Mesenchymal stem cell (in vitro differentiated cells and primary cell): ENCODE data around the gene ZBTB25.

Experiments
- DNase-seq: peaks from one replicate; pipeline ENCODE4 v3.0.0-alpha.2; 2013
- H2AFZ ChIP-seq: one replicate; pipeline ENCODE4 v1.6.1; 2013; ENCODE audit warnings: low read depth, mild to moderate bottlenecking, control low read depth, inconsistent platforms, low read length, moderate library complexity
- H2AK5ac ChIP-seq: 2 replicates; pipeline ENCODE4 v1.6.1; 2013; ENCODE audit warnings: low read length, moderate library complexity, mild to moderate bottlenecking, inconsistent platforms; ENCODE audit not compliant: severe bottlenecking
- H2BK120ac ChIP-seq: one replicate; pipeline ENCODE4 v1.6.1; 2013; ENCODE audit warnings: low read depth, mild to moderate bottlenecking, inconsistent platforms, low read length, moderate library complexity
- H2BK12ac ChIP-seq, 2 experiments: one replicate each; pipeline ENCODE4 v1.6.1; 2013; ENCODE audit warnings: inconsistent platforms in 2 of 2, low read length in 2 of 2, mild to moderate bottlenecking in 2 of 2, moderate library complexity in 2 of 2, control low read depth in 1 of 2
- H2BK15ac ChIP-seq: one replicate; pipeline ENCODE4 v1.6.1; 2013; ENCODE audit warnings: mild to moderate bottlenecking, low read depth, inconsistent platforms; ENCODE audit not compliant: poor library complexity, severe bottlenecking
- H2BK5ac ChIP-seq: 2 replicates; pipeline ENCODE4 v1.6.1; 2013; ENCODE audit warnings: low read depth, mild to moderate bottlenecking, low read length, control low read depth, inconsistent platforms; ENCODE audit not compliant: poor library complexity, severe bottlenecking
- H3K14ac ChIP-seq, 2 experiments: one replicate each; pipeline ENCODE4 v1.6.1; 2013; ENCODE audit warnings: inconsistent platforms in 2 of 2, low read length in 2 of 2, control low read depth in 1 of 2, mild to moderate bottlenecking in 1 of 2, moderate library complexity in 1 of 2
- H3K18ac ChIP-seq, 2 experiments: one replicate each; pipeline ENCODE4 v1.6.1; 2013; ENCODE audit warnings: inconsistent platforms in 2 of 2, low read length in 2 of 2, control low read depth in 1 of 2, low read depth in 1 of 2, mild to moderate bottlenecking in 1 of 2
- H3K23ac ChIP-seq, 2 experiments: one replicate each; pipeline ENCODE4 v1.6.1; 2013; ENCODE audit warnings: inconsistent platforms in 2 of 2, low read length in 2 of 2, mild to moderate bottlenecking in 2 of 2, moderate library complexity in 2 of 2, control low read depth in 1 of 2
- H3K27ac ChIP-seq: 2 replicates; pipeline ENCODE4 v1.5.1; 2013; ENCODE audit warnings: mild to moderate bottlenecking, moderate library complexity, low read length, control low read depth, inconsistent platforms; ENCODE audit not compliant: poor library complexity, severe bottlenecking
- H3K27me3 ChIP-seq, 2 experiments: 2 replicates each; pipeline versions ENCODE4 v1.6.1 to v1.7.0; 2013; ENCODE audit warnings: low read length in 2 of 2, mild to moderate bottlenecking in 2 of 2, moderate library complexity in 2 of 2, control low read depth in 1 of 2, inconsistent platforms in 1 of 2; ENCODE audit not compliant: control insufficient read depth in 1 of 2, insufficient read depth in 1 of 2
- H3K36me3 ChIP-seq, 2 experiments: 2 replicates each; pipeline versions ENCODE4 v1.6.1 to v1.7.0; 2013; ENCODE audit warnings: low read length in 2 of 2, control low read depth in 1 of 2, inconsistent platforms in 1 of 2, low read depth in 1 of 2, mild to moderate bottlenecking in 1 of 2; ENCODE audit not compliant: insufficient read depth in 2 of 2, control insufficient read depth in 1 of 2
- H3K4ac ChIP-seq, 2 experiments: one replicate each; pipeline ENCODE4 v1.6.1; 2013; ENCODE audit warnings: inconsistent platforms in 2 of 2, low read length in 2 of 2, mild to moderate bottlenecking in 2 of 2, moderate library complexity in 2 of 2, control low read depth in 1 of 2, low read depth in 1 of 2
- H3K4me1 ChIP-seq: 2 replicates; pipeline ENCODE4 v1.6.1; 2013; ENCODE audit warnings: low read depth, low read length, control low read depth; ENCODE audit not compliant: control insufficient read depth, insufficient read depth
- H3K4me2 ChIP-seq: 2 replicates; pipeline ENCODE4 v1.6.1; 2013; ENCODE audit warnings: low read length, mild to moderate bottlenecking, inconsistent platforms; ENCODE audit not compliant: poor library complexity, severe bottlenecking
- H3K4me3 ChIP-seq, 2 experiments: 2 replicates each; pipeline versions ENCODE4 v1.5.1 to v1.7.0; 2013; ENCODE audit warnings: low read length in 2 of 2, mild to moderate bottlenecking in 2 of 2, control low read depth in 1 of 2, low read depth in 1 of 2; ENCODE audit not compliant: insufficient read depth in 1 of 2
- H3K79me1 ChIP-seq: replicated peaks from 2 replicates; pipeline ENCODE4 v1.6.1; 2013; ENCODE audit warnings: mild to moderate bottlenecking, control low read depth, low read length, inconsistent platforms; ENCODE audit not compliant: poor library complexity, severe bottlenecking
- H3K9ac ChIP-seq: 2 replicates; pipeline ENCODE4 v1.7.0; 2013; ENCODE audit warnings: mild to moderate bottlenecking, low read length, moderate library complexity
- H3K9me3 ChIP-seq: 2 replicates; pipeline ENCODE4 v1.7.0; 2013; ENCODE audit warnings: mild to moderate bottlenecking, low read length; ENCODE audit not compliant: control insufficient read depth
- H4K8ac ChIP-seq: one replicate; pipeline ENCODE4 v1.6.1; 2013; ENCODE audit warnings: inconsistent platforms, mild to moderate bottlenecking, low read length, moderate library complexity
- H4K91ac ChIP-seq: one replicate; pipeline ENCODE4 v1.6.1; 2013; ENCODE audit warnings: mild to moderate bottlenecking, low read length, inconsistent platforms
- WGBS: methylation state at CpG from one replicate; pipeline ENCODE4 v1.1.7; 2013; ENCODE audit warnings: mixed read lengths; 5-methylcytosine and 5-hydroxymethylcytosine counted together

Gene ZBTB25

GRCh38 chr14:64493455-64493854 is 10.2 kb downstream of the ZBTB25 start:
- Histone ChIP-seq H4K91ac (no peak overlapping the region), H3K18ac (no peak overlapping the region), H3K36me3 (peaks cover 3 to 43% of the 10 kb centered on the region in 2 experiments), H2BK5ac (no peak overlapping the region), H2AFZ (no peak overlapping the region), H3K27me3 (no peaks in the 10 kb centered on the region), H3K79me1 (peaks cover 16% of the 10 kb centered on the region), H3K9ac (no peak overlapping the region), H3K23ac (no peak overlapping the region), H2BK120ac (no peak overlapping the region), H2AK5ac (no peak overlapping the region), H3K27ac (no peak overlapping the region), H2BK15ac (no peak overlapping the region), H3K9me3 (no peaks in the 10 kb centered on the region), H3K4me1 (no peaks in the 10 kb centered on the region), H2BK12ac (no peak overlapping the region), H3K4me2 (no peak overlapping the region), H3K4ac (no peak overlapping the region), H4K8ac (no peak overlapping the region), H3K4me3 (no peak overlapping the region), H3K14ac (no peak overlapping the region)
- WGBS = 100% methylated on average over 2 of the region's 3 CpGs
- no peak for DNase-seq

DNA sequence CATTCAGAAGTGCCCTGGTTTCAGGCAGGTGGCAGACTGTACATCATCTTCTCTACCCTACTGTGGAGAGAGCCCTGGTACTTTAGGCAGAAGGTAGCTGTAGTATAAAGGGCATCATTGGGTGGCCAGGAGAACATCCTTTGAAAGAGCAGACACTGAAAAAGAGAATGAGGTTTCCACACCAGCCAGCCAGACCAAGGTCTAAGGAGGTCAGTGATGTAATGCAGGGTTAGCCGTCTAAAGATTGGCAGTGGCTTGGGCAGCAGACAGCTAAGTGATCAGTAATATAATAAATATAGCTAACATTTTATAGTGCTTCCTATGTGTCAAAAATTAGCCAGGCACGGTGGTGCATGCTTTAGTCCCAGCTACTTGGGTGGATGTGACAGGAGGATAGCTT is 12.0 kb downstream of the ZBTB25 start:
- Histone ChIP-seq H3K27me3 (no peaks in the 10 kb centered on the region), H2BK120ac (no peak overlapping the region), H3K18ac (no peak overlapping the region), H3K14ac (no peak overlapping the region), H3K9me3 (no peaks in the 10 kb centered on the region), H4K91ac (no peak overlapping the region), H3K36me3 (peaks cover 11 to 51% of the 10 kb centered on the region in 2 experiments), H3K9ac (no peak overlapping the region), H2AK5ac (no peak overlapping the region), H2BK12ac (no peak overlapping the region), H3K4ac (no peak overlapping the region), H3K4me2 (no peak overlapping the region), H2BK15ac (no peak overlapping the region), H3K23ac (no peak overlapping the region), H3K4me3 (no peak overlapping the region), H4K8ac (no peak overlapping the region), H3K27ac (no peak overlapping the region), H3K79me1 (peaks cover 22% of the 10 kb centered on the region), H2AFZ (no peak overlapping the region), H2BK5ac (no peak overlapping the region), H3K4me1 (no peaks in the 10 kb centered on the region)
- no peak for DNase-seq
- WGBS = 100% methylated on average over 1 of the region's 2 CpGs

GRCh38 chr14:64488590-64489099 is 15.0 kb downstream of the ZBTB25 start:
- Histone ChIP-seq H3K4me1 (no peaks in the 10 kb centered on the region), H3K14ac (no peak overlapping the region), H2AK5ac (no peak overlapping the region), H3K27ac (no peak overlapping the region), H3K4ac (no peak overlapping the region), H4K8ac (no peak overlapping the region), H3K23ac (no peak overlapping the region), H3K18ac (no peak overlapping the region), H3K27me3 (no peaks in the 10 kb centered on the region), H2BK15ac (no peak overlapping the region), H3K9me3 (no peaks in the 10 kb centered on the region), H4K91ac (no peak overlapping the region), H2AFZ (no peak overlapping the region), H3K4me2 (no peak overlapping the region), H3K4me3 (no peak overlapping the region), H2BK120ac (no peak overlapping the region), H2BK12ac (no peak overlapping the region), H3K79me1 (peaks cover 18% of the 10 kb centered on the region), H2BK5ac (no peak overlapping the region), H3K36me3 (peaks cover 15 to 59% of the 10 kb centered on the region in 2 experiments), H3K9ac (no peak overlapping the region)
- DNase-seq = no peak
- 87% methylated on average over 4 of the region's 5 CpGs for WGBS

DNA sequence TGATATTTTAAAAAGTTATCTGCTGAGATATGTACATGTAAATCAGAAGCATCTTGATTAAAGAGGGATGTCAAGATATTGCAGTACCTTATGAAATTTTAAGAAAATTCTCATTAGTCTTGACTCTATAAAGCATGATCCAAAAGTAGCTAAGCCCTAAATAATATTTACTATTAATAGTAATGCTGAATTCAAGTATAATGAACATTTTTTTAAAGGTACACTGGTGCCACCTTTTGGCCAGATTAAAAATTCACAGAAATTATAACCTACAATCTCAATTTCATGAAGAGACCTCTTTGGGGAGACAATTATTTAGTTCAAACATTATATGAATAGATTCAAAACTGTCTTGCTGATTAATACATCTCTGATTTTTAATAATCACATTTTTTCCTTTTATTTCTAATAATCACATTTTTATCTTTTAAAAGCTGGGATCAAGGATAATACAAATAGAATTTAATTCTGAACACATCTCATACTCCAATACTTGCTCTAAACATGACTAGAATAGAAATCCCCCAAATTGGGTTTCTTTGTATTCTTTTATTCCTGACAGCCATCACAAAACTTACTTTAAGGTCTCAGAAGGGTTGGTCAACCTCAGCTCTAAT is 24.9 kb downstream of the ZBTB25 start:
- peaks cover 7% of the 10 kb centered on the region for H3K79me1 ChIP-seq
- no peaks in the 10 kb centered on the region for H3K27me3 ChIP-seq
- H3K23ac ChIP-seq = no peak overlapping the region
- no peak overlapping the region for H4K8ac ChIP-seq
- no peak overlapping the region for H2BK120ac ChIP-seq
- no peak overlapping the region for H2BK12ac ChIP-seq
- peaks cover 3% of the 10 kb centered on the region for H3K4me1 ChIP-seq
- no peak overlapping the region for H3K4me3 ChIP-seq
- H3K9ac ChIP-seq = no peak overlapping the region
- no peak overlapping the region for H2AFZ ChIP-seq
- H3K4me2 ChIP-seq = no peak overlapping the region
- H2AK5ac ChIP-seq = peak overlapping the region; percentile 86
- peak; percentile 34 for DNase-seq
- H3K27ac ChIP-seq = no peak overlapping the region
- no peak overlapping the region for H2BK5ac ChIP-seq
- H3K36me3 ChIP-seq = no peaks in the 10 kb centered on the region
- no peak overlapping the region for H4K91ac ChIP-seq
- H3K14ac ChIP-seq = no peak overlapping the region
- H3K4ac ChIP-seq = no peak overlapping the region
- H3K18ac ChIP-seq = no peak overlapping the region
- H3K9me3 ChIP-seq = no peaks in the 10 kb centered on the region
- H2BK15ac ChIP-seq = no peak overlapping the region
